Fibroblast of lung (primary cell): ENCODE measurements around the gene STEEP1.

Experiments used
- EZH2 ChIP-seq: IDR thresholded peaks from 2 replicates; pipeline ENCODE4 v1.5.1; 2012; ENCODE audit warnings: low read length, control low read depth, mild to moderate bottlenecking; ENCODE audit errors: missing control alignments
- TF ChIP-seq, protein P1 (sequence below), 2 donors: IDR thresholded peaks in 1 of 2; conservative IDR thresholded peaks in 1 of 2; 1 replicate in 1 of 2; 2 replicates in 1 of 2; pipeline ENCODE4 v1.5.1; 2011 to 2012; ENCODE audit warnings: low read length in 2 of 2, control low read depth in 1 of 2, inconsistent platforms in 1 of 2, low read depth in 1 of 2, mild to moderate bottlenecking in 1 of 2

DNA sequence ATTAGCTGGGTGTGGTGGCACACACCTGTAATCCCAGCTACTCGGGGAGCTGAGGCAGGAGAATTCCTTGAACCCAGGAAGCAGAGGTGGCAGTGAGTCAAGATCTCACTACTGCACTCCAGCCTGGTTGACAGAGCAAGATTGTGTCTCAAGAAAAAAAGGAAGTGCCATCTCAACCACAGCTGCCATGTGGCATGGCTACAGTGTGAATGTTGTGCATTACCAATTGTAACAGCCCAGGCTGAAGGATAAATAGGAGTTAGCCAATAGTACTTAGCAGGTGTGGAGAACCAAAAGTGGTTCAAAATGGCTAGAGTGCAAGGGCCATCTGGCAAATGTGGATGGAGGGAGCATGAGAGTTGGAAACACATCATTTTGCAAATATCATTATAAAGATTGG is 68.0 kb downstream of the STEEP1 start:
- no peak for TF ChIP-seq EZH2
- TF ChIP-seq, protein P1, sequence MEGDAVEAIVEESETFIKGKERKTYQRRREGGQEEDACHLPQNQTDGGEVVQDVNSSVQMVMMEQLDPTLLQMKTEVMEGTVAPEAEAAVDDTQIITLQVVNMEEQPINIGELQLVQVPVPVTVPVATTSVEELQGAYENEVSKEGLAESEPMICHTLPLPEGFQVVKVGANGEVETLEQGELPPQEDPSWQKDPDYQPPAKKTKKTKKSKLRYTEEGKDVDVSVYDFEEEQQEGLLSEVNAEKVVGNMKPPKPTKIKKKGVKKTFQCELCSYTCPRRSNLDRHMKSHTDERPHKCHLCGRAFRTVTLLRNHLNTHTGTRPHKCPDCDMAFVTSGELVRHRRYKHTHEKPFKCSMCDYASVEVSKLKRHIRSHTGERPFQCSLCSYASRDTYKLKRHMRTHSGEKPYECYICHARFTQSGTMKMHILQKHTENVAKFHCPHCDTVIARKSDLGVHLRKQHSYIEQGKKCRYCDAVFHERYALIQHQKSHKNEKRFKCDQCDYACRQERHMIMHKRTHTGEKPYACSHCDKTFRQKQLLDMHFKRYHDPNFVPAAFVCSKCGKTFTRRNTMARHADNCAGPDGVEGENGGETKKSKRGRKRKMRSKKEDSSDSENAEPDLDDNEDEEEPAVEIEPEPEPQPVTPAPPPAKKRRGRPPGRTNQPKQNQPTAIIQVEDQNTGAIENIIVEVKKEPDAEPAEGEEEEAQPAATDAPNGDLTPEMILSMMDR (conservative IDR thresholded peaks at IDR 0.05 in 1 of 2, IDR thresholded peaks at IDR 0.05 in 1 of 2; ENCODE audit: low read depth in 1 of 2, low read length in 2 of 2), result no peak
